Calu3 (cell line): ENCODE results near the gene PCDHA6. TPM values are rescaled to one million over a fixed set of nuclear protein-coding genes. Genes with fewer than 3 reads are reported as not detected.
"Not testable (repeated sequence)": the region's sequence is repeated elsewhere in the genome, so short reads cannot be mapped to it uniquely, and the experiment has no call there.

ENCODE experiments used
- Bru-seq: library from RNA; stranded (reverse); fragments of 400-500 nt; gene quantifications from one replicate; lab custom pipeline; 2021; lab: Mats Ljungman, UMichigan
- BruChase-seq, 2 experiments: library from RNA; stranded (reverse); fragments of 400-500 nt; gene quantifications; one replicate each; lab custom pipeline; 2021; lab: Mats Ljungman, UMichigan
- BruUV-seq: library from RNA; stranded (reverse); fragments of 400-500 nt; replicated peaks from 2 replicates; lab custom pipeline; 2021; lab: Mats Ljungman, UMichigan
- CTCF ChIA-PET: fragments of 300-600 bp; sonication (Branson Sonifier 250); formaldehyde crosslinking; loops from one replicate; lab custom pipeline; 2022; ENCODE audit warnings: antibody characterized with exemption; lab: Charles Lee
- DNase-seq: peaks from one replicate; pipeline ENCODE4 v3.0.0; 2022
- H3K27ac Mint-ChIP-seq: one replicate; pipeline ENCODE4 v1.8.0; 2022; ENCODE audit warnings: mixed read lengths; ENCODE audit not compliant: unreplicated experiment
- H3K27me3 Mint-ChIP-seq: one replicate; pipeline ENCODE4 v1.8.0; 2022; ENCODE audit warnings: mixed read lengths; ENCODE audit not compliant: unreplicated experiment
- H3K36me3 Mint-ChIP-seq: one replicate; pipeline ENCODE4 v1.8.0; 2022; ENCODE audit warnings: mild to moderate bottlenecking, moderate library complexity, mixed read lengths; ENCODE audit not compliant: insufficient read depth, unreplicated experiment
- H3K4me1 Mint-ChIP-seq: one replicate; pipeline ENCODE4 v1.8.0; 2022; ENCODE audit warnings: mild to moderate bottlenecking, low read depth, mixed read lengths; ENCODE audit not compliant: unreplicated experiment
- H3K4me3 Mint-ChIP-seq: one replicate; pipeline ENCODE4 v1.8.0; 2022; ENCODE audit warnings: mild to moderate bottlenecking, low read depth, moderate library complexity, mixed read lengths; ENCODE audit not compliant: unreplicated experiment
- H3K9me3 Mint-ChIP-seq: one replicate; pipeline ENCODE4 v1.8.0; 2022; ENCODE audit warnings: low read depth, mixed read lengths; ENCODE audit not compliant: unreplicated experiment
- CTCF ChIP-seq: fragments of 200-600 bp; IDR thresholded peaks from one replicate; pipeline ENCODE4 v1.8.0; 2022; ENCODE audit warnings: antibody characterized with exemption; ENCODE audit not compliant: unreplicated experiment
- intact Hi-C: fragments of 100-400 bp; cut with micrococcal nuclease; formaldehyde crosslinking; loops from one replicate; pipeline ENCODE4 v1.10.0; 2022; ENCODE audit not compliant: unreplicated experiment
- long read RNA-seq: library from polyadenylated mRNA; stranded (forward); transcript quantifications from one replicate; pipeline ENCODE4 v2.0.0, GENCODE V29; 2022
- total RNA-seq: library from RNA; stranded (reverse); gene quantifications from 2 replicates; pipeline ENCODE4 v1.2.3, GENCODE V29; 2022

PCDHA6 gene
- 0.66 and 1.2 TPM in 2 replicates for total RNA-seq
- percentile 35 among the genes with signal in this experiment for Bru-seq, nascent RNA
- BruChase-seq, experiment 1, labeled RNA remaining after a 6-hour chase = percentile 50 among the genes with signal in this experiment
- BruChase-seq, experiment 2, labeled RNA remaining after a 2-hour chase = percentile 50 among the genes with signal in this experiment
- long read RNA-seq = 0 reads

- BruUV-seq = no TSS peak
- peaks cover 15% of the 10 kb centered on the region for H3K9me3 Mint-ChIP-seq
- no peak for DNase-seq
- no peak for TF ChIP-seq CTCF
- no peaks in the 10 kb centered on the region for H3K4me1 Mint-ChIP-seq
- no peaks in the 10 kb centered on the region for H3K36me3 Mint-ChIP-seq
- intact Hi-C loops = no loop called here
- H3K27me3 Mint-ChIP-seq = no peaks in the 10 kb centered on the region
- CTCF ChIA-PET = interaction anchor here (0.7 kb wide), 1 partner anchor 272 kb away, joined by 3 read pairs; the partner anchor contains the start of gene PCDHB3
- no peak within 1 kb of the TSS for H3K4me3 Mint-ChIP-seq
- no peak within 1 kb of the TSS for H3K27ac Mint-ChIP-seq
These were observed at the start of gene PCDHA6 for GRCh38 chr5:140827704-140828361. Gene PCDHA6, plus strand, starts transcription at chr5:140827960. Its CDS starts 132 bp downstream, at chr5:140828092.

DNA sequence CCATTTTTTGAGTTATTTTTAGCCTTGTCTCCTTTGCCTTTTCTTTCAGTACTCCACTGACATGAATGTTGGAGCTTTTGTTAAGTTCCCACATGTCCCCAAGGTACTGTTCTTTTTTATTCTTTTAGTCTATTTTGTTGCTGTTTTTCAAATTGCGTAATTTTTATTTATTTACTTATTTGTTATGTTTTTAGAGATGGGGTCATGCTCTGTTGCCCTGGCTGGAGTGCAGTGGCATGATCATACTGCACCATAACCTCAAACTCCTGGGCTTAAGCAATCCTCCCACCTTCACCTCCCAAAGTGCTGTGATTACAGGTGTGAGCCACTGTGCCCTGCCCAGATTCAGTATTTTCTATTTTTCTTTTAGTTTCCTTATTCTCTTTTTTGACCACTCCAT, 47.2 kb upstream of the PCDHA6 start:
- no TSS peak for BruUV-seq
- no peaks in the 10 kb centered on the region for H3K27me3 Mint-ChIP-seq
- no peak for TF ChIP-seq CTCF
- H3K4me1 Mint-ChIP-seq = no peaks in the 10 kb centered on the region
- peaks cover 24% of the 10 kb centered on the region for H3K9me3 Mint-ChIP-seq
- no peak overlapping the region for H3K27ac Mint-ChIP-seq
- CTCF ChIA-PET = no interaction called here
- no peak overlapping the region for H3K4me3 Mint-ChIP-seq
- no peak for DNase-seq
- no peaks in the 10 kb centered on the region for H3K36me3 Mint-ChIP-seq
- intact Hi-C loops = no loop called here

GRCh38 chr5:140785905-140786686, 41.7 kb upstream of the PCDHA6 start, which contains the start of gene PCDHA1:
Gene PCDHA1, plus strand, starts transcription at chr5:140786140.
- H3K27me3 Mint-ChIP-seq = no peaks in the 10 kb centered on the region
- no peak within 1 kb of the TSS for H3K27ac Mint-ChIP-seq
- TF ChIP-seq CTCF = no peak
- peaks cover 4% of the 10 kb centered on the region for H3K36me3 Mint-ChIP-seq
- no TSS peak for BruUV-seq
- H3K4me3 Mint-ChIP-seq = peak within 1 kb of the TSS; percentile 56
- peak; percentile 23 for DNase-seq
- CTCF ChIA-PET = interaction anchor here (0.7 to 1.7 kb wide), 9 partner anchors 60 to 778 kb away, joined by 3 to 15 read pairs (median 4); partner anchors contain the start of genes PCDHGA9 and PCDHGC3
- intact Hi-C loops = loop anchor here (1.0 kb wide), 1 partner anchor 255 kb away; no protein-coding TSS in a partner anchor
- peaks cover 7% of the 10 kb centered on the region for H3K9me3 Mint-ChIP-seq
- H3K4me1 Mint-ChIP-seq = no peaks in the 10 kb centered on the region

DNA sequence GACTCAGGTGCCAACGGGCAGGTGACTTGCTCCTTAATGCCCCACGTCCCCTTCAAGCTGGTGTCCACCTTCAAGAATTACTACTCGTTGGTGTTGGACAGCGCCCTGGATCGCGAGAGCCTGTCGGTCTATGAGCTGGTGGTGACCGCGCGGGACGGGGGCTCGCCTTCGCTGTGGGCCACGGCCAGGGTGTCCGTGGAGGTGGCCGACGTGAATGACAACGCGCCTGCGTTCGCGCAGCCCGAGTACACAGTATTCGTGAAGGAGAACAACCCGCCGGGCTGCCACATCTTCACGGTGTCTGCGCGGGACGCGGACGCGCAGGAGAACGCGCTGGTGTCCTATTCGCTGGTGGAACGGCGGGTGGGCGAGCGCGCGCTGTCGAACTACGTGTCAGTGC, 40.3 kb upstream of the PCDHA6 start:
- H3K27ac Mint-ChIP-seq, intact Hi-C loops, H3K9me3 Mint-ChIP-seq, CTCF ChIA-PET, H3K4me3 Mint-ChIP-seq, H3K4me1 Mint-ChIP-seq, BruUV-seq, H3K27me3 Mint-ChIP-seq, DNase-seq, H3K36me3 Mint-ChIP-seq: not testable (repeated sequence)

DNA sequence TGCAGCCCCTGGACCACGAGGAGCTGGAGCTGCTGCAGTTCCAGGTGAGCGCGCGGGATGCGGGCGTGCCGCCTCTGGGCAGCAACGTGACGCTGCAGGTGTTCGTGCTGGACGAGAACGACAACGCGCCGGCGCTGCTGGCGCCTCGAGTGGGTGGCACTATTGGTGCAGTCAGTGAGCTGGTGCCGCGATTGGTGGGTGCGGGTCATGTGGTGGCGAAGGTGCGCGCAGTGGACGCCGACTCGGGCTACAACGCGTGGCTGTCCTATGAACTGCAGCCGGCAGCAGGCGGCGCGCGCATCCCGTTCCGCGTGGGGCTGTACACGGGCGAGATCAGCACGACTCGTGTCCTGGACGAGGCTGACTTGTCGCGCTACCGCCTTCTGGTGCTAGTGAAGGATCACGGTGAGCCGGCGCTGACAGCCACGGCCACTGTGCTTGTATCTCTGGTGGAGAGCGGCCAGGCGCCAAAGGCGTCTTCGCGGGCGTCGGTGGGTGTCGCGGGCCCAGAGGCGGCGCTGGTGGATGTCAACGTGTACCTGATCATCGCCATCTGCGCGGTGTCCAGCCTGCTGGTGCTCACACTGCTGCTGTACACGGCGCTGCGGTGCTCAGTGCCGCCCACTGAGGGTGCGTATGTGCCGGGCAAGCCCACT, 39.8 kb upstream of the PCDHA6 start:
- H3K4me3 Mint-ChIP-seq, H3K9me3 Mint-ChIP-seq, H3K27ac Mint-ChIP-seq, H3K27me3 Mint-ChIP-seq, H3K4me1 Mint-ChIP-seq, DNase-seq, CTCF ChIA-PET, intact Hi-C loops, BruUV-seq, H3K36me3 Mint-ChIP-seq: not testable (repeated sequence)
